ENCODE measurements around the gene SLC4A4. TPM values are rescaled to one million over a fixed set of nuclear protein-coding genes. Genes with fewer than 3 reads are reported as not detected.

Gene SLC4A4
- total RNA-seq, 1 experiment from 2014 or later: 0.92 TPM

GRCh38 chr4:71564775-71565174, 226.0 kb downstream of the SLC4A4 start:
- Histone ChIP-seq H3K79me2 (ENCODE audit: insufficient read depth, low read length) (no peaks in the 10 kb centered on the region), H3K23ac (ENCODE audit: insufficient read length, low read depth, low read length) (no peak overlapping the region), H3K79me1 (ENCODE audit: insufficient read depth, low read depth, low read length, poor library complexity, severe bottlenecking) (no peaks in the 10 kb centered on the region), H3K9me3 (ENCODE audit: control insufficient read depth, low read depth, low read length) (no peaks in the 10 kb centered on the region), H4K91ac (ENCODE audit: insufficient read length, low read depth, low read length) (no peak overlapping the region), H4K20me1 (ENCODE audit: control insufficient read depth, insufficient read depth, insufficient read length) (no peaks in the 10 kb centered on the region), H2BK15ac (ENCODE audit: low read depth, low read length) (no peak overlapping the region), H2AK5ac (ENCODE audit: insufficient read length, low read length) (no peak overlapping the region), H3K4me1 (ENCODE audit: insufficient read depth, low read length) (no peaks in the 10 kb centered on the region; the same call in 1 of the 2 replicates), H3K4ac (ENCODE audit: low read depth, low read length) (no peak overlapping the region), H3K9ac (ENCODE audit: extremely low read depth, insufficient read length, low read length) (no peak overlapping the region), H3K4me2 (ENCODE audit: insufficient read depth, insufficient read length, low read length) (no peak overlapping the region), H2BK5ac (ENCODE audit: insufficient read length, low read length) (no peak overlapping the region), H3K56ac (ENCODE audit: insufficient read length, low read depth, low read length) (no peak overlapping the region), H4K8ac (replicated peaks; ENCODE audit: insufficient read length, low read depth, low read length) (no peak overlapping the region), H3K23me2 (ENCODE audit: insufficient read length, low read depth, low read length, poor library complexity, severe bottlenecking) (no peaks in the 10 kb centered on the region), H2BK12ac (ENCODE audit: insufficient read length, low read depth, low read length) (no peak overlapping the region), H2BK20ac (ENCODE audit: low read depth, low read length, poor library complexity, severe bottlenecking) (no peak overlapping the region), H3K18ac (ENCODE audit: insufficient read length, low read depth, low read length) (no peak overlapping the region), H2AFZ (ENCODE audit: low read length) (no peak overlapping the region), H2BK120ac (ENCODE audit: low read depth, low read length, poor library complexity, severe bottlenecking) (no peak overlapping the region), H3K14ac (ENCODE audit: insufficient read depth, low read length) (no peak overlapping the region), H3K27ac (ENCODE audit: insufficient read length, low read depth, low read length) (no peak overlapping the region), H3T11ph (ENCODE audit: low read length) (no peak overlapping the region), H3K27me3 (ENCODE audit: insufficient read depth, low read length) (no peaks in the 10 kb centered on the region), H4K5ac (ENCODE audit: insufficient read length, low read depth, low read length) (no peak overlapping the region)
- no peaks in the 10 kb centered on the region for H3K36me3 Mint-ChIP-seq (ENCODE audit: insufficient read depth in 1 of 3, low read depth in 3 of 3)
- no peak for TF ChIP-seq CTCF (conservative IDR thresholded peaks at IDR 0.05)
- H3K9me3 Mint-ChIP-seq: no peaks in the 10 kb centered on the region
- no peaks in the 10 kb centered on the region for H3K27me3 Mint-ChIP-seq (ENCODE audit: low read depth)
- H3K4me1 Mint-ChIP-seq: peaks cover 24 to 25% of the 10 kb centered on the region in 2 experiments
- DNase-seq: no peak
- WGBS (ENCODE audit: extremely low coverage, insufficient read length, low lambda C conversion rate): no CpG with 5 or more reads among the region's 2 CpGs
- no peak overlapping the region for H3K27ac Mint-ChIP-seq
- no peak overlapping the region for H3K4me3 Mint-ChIP-seq

All from H9 (cell line).